Occipital lobe (tissue), 2 donors: ENCODE results near the gene CRHR2. TPM values are rescaled to one million over a fixed set of nuclear protein-coding genes. Genes with fewer than 3 reads are reported as not detected.

Experiments used
- DNase-seq: peaks from one replicate; lab custom pipeline; 2025; lab: John Stamatoyannopoulos, UW
- total RNA-seq: library from RNA; depleted of rRNA; stranded (reverse); fragments of >200 nt; gene quantifications from one replicate; pipeline ENCODE4 v1.2.3, GENCODE V29; 2014

The CRHR2 gene
- total RNA-seq, 1 donor from 2014 or later, result 1.1 TPM

DNA sequence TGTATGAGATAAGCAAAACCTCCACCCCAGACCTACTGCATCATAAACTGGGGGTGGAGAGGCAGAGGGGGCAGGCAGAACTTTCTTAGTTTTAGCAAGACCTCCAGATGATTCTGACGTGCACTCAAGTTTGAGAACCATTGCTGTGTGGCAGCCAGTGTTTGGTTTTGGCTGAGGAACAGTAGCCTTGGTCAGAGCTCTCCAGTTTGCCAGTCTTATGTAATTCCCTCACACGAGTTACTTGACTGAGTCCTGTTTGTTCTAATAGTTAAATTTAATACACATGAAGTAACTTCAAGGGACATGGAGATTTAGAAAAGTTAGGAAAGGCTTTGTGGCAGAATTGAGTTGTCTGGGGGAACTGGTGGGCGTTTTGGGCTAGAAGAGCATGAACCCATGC lies 49.0 kb downstream of the CRHR2 start:
- DNase-seq, result no peak

DNA sequence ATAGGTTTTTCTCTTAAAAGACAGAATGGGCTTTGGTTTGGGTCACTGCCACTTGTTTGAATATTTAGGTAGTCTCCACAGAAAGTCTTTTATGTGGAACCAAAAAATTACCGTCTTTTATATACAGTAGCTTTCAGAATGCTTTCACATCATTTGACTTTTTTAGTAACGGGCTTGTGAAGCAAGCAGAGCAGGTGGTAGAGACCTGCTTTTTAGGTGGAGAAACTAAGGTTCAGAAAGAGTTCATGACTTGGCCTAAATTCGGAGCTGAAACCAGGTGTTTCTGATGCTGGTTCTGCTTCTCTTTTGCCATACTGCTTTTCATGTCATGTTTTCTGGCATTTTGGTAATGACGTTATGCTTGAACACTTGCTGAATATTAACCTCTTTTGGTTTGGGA lies 51.3 kb downstream of the CRHR2 start:
- DNase-seq, result no peak

DNA sequence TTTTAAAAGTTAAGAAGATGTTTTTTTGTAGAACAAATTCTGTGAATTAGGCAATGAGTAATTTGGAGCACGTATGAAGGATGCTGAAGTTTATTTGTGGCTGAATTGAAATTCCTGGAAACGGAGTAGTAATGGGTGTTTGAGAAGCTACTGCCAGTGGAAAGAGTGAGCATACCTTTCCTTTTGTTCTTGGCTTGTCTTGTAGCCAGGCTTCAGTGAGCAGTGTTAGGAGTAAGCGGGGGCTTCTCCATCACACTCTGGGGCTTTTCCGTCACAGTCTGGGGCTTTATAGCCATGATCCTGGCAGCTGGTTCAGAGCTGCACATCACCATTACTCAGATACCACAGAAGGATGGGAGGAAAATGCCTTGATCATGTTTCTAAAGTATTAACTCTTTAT lies 55.2 kb downstream of the CRHR2 start:
- no peak for DNase-seq

DNA sequence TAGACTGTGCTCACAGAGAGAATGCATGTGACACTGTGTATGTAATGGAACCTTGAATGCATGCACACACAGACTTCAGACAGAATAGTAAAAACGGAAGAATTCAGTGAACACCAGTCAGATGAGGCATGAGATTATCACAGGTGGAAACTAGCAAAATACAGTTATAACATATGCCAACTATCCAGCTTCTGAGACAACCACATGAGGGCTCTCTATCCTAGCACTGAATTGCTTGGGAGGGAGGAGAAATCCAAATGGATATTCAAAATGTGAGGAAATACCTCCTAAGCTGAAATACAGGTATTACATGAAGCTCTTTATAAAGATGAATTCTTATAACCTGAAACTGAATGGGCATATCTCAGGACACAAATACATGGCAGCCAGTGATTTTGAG lies 57.0 kb downstream of the CRHR2 start:
- no peak for DNase-seq

DNA sequence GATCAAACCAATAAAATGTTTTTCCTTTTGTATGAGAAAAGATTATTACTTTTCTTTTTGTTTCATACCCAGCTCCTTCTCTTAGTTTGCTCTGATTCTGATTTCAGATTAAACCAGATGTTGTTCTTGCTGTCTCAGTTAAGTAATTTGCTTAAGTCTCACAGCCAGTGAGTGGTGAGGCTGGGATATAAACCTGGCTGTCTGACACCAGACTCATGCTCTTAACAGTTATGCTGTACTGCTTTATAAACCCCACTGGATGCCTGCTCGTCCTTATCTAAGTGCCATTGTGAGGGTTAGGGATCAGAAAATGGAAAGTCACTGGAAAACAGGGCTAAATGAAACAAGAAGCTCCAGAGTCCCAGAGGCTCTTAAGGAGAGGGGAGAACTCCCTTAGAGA lies 63.3 kb downstream of the CRHR2 start:
- DNase-seq, result no peak

DNA sequence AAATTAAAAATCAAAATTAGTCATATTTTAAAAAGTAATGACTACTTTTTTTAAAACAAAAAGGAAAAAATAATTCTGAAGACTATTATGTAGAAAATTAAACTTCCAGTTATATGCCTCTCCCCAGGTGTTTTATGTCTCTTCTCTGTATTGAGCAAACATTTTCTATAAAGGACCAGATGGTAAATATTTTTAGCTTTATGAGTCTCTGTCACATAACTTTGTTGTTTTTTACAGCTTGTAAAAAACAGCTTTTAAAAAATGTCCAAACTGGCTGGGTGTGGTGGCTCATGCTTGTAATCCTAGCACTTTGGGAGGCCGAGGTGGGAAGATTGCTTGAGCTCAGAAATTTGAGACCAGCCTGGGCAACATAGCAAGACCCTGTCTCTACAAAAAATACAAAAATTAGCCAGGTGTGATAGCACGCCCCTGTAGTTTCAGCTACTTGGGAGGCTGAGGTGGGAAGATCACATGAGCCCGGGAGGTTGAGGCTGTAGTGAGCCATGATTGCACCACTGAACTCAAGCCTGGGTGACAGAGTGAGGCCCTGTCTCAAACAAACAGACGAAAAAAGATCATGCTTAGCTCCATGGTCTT lies 64.1 kb downstream of the CRHR2 start:
- DNase-seq, result no peak

DNA sequence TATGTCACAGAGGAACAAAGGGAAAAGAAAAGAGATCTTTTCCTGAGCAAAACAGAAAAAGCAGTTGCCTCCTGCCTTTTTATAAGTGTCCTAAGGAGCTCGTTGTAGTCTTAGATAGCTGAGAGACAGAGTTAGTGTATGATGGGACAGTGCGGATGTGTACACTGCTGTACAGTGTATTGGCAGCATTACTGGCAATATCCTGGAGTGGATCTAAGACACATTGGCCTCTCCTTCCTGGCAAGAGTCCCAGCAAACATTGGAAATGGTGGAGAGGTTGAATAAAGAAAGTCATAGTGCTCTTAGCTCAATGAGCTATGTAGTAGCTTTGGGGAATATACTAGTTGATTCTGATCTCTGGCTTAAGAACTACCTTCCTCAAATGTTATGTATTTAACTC lies 64.9 kb downstream of the CRHR2 start:
- no peak for DNase-seq

DNA sequence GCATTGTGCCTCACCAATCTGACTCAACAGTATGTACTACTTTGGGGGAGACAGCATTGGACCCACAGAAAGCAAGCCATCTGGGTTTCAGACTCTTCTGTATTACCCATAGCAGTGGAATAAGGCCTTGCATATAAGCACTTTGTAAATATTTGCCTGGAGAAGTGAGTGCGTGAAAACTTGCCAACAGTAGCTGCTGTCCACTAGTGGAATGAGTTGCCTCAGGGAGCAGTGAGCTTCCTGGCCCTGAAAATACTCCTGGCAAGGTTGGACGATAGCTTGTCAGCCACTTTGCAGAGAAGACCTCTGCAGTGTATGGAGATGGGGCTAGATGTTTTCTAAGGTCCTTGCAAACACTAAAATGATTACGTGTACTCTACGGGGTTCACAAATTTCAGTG lies 65.9 kb downstream of the CRHR2 start:
- DNase-seq, result no peak

DNA sequence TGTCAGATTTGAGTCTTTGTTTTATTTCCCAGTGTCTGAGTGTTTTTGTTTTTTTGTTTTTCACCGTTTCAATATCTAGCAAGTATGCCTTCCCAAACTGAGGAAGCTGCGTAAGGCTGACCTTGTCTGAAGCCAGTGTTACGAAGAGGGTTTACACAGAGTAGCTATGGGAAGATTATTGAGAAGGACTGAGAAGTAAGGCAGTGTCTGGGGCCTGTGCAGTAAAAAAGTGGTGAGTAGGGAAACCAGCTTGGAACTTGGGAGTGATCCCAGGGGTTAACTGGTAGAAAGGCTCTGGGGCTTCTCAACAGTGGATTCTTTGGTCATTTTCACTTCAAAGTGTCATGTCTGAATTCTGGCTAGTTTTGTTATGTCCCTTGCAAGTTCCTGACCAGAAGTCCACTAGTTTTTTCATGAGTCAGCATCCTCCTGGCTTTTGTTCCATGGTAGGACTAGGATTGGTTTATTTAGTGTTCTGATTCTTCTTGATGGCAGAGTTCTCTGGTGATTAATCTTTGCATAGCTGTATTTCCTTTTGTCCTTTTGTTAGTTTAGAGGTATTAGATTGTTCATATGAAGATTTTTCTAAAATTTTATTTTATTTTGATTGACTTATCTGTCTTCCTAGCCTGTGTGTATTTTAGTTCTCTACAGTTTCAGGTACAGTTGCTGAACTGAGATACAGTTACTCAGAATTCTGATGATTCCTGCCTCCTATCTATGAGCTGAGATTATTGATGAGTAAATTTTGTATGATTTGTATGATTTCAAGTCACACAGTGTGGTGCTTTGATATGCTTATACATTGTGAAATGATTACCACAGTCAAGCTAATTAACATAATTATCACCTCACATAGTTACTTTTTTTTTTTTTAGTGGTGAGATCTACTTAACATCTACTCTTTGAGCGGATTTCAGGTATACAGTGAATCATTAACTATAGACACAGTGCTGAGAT lies 68.6 kb downstream of the CRHR2 start:
- DNase-seq, result no peak

DNA sequence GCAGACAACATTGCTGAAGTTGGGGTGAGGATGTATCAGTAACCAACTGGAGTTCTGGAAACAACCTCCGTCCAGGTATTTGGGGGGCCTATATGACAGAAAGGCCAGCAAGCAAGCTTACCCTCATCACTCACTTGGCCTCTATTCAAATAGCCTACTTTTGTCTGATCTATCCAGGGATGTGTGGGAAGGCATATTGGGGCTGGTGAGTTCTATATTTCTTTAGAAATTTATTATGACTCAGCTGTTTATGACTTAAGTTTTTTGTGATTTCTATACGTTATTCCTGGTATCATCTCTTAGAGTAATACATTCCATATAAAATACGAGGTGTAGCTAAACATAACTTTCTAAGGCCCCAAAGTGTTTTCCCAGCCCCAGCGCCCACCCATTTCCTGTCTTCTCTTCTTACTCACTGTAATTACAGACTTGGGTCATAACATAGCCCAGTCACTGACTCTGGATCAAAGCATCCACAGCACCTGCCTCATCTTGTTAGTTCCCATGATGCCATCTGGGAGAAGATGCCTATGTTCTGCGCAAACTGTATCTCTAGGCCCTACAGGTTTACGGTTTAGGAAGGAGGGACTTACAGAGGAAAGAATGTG lies 69.5 kb downstream of the CRHR2 start:
- DNase-seq, result no peak

DNA sequence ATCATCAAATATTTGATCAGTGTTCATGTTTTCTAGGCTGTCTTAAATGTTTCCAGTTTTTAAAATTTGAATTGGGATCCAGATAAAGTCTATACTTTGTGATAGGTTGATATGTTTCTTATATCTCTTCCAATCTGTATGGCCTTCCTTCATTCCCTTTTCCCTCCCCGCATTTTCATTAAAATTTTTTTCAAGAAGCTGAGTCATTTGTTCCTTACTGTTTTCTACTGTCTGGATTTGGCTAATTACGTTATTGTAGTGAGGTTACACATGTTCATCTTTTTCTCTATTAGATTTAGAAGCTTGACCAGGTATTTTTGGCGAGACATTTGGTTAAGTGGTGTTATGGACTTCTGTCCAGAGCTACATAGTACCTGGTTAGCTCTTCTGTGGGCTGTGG lies 76.4 kb downstream of the CRHR2 start:
- DNase-seq, result no peak

DNA sequence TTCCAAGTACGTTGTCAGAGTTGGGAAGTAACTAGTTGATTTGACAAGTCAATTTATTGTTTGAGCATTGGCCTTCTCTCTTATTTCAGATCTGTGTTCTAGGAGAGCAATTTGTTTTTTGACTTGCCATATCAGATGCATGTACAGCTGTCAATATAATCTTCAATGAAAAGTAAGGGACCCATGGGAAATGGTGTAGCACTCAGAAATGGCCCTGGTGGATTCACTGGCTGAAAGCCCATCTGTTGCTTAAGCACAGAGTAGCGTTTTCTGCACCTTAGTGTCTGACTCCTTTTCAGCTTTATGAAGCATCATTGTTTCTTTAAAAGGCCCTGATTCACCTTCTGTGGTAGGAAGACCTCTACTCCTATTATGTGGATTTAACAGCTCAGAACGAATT lies 77.4 kb downstream of the CRHR2 start:
- DNase-seq, result no peak

Other genes starting within 250 kb of the CRHR2 start
- gene NOD1, start 203.7 kb downstream of the CRHR2 start, total RNA-seq, result 1.9 TPM
- 17.6 TPM for gene GGCT, start 177.6 kb downstream of the CRHR2 start, total RNA-seq
- gene GARS1, start 87.6 kb downstream of the CRHR2 start, total RNA-seq, result 47.1 TPM
- 0.16 TPM for gene INMT, start 69.7 kb upstream of the CRHR2 start, total RNA-seq
- gene MINDY4, start 89.0 kb upstream of the CRHR2 start, total RNA-seq, result 5.3 TPM
- 0.31 TPM for gene AQP1, start 229.4 kb upstream of the CRHR2 start, total RNA-seq